Measurements from ENCODE around the gene CACNA2D2. TPM values are rescaled to one million over a fixed set of nuclear protein-coding genes. Genes with fewer than 3 reads are reported as not detected.

The CACNA2D2 gene
- polyA plus RNA-seq, 1 of the 3 experiments (the other 2 are of a cell fraction) = 1.1 TPM

DNA sequence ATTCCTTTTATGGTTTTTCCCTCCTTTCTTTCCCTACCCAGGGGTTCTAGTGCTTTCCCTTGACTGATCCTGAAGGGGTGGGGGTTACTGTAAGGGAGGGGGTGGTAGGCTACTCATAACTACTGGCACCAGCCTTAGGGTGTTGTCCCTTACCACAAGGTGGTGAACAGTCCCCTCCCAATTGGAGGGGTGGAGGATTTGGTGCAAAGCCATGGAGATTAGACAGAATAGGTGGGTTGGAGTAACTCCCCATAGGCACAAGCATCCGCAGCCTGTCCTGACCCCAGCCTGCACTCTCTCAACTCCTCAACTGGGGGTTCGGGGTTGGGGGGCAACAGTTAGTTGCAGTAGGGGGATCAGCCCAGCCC, 178.3 kb downstream of the CACNA2D2 start:
- ChIA-PET POLR2A (interaction anchor here (1.7 kb wide), 1 partner anchor 33 kb away, joined by 6 read pairs; the partner anchor contains the start of gene IFRD2), CTCF (interaction anchor here (0.6 to 6.0 kb wide), 19 partner anchors 10 to 225 kb away, joined by 3 to 60 read pairs (median 4); partner anchors contain the start of genes HYAL1, HYAL3 and NAA80)
- Histone ChIP-seq H3K4me2 (no peak overlapping the region), H4K20me1 (ENCODE audit: insufficient read depth) (no peaks in the 10 kb centered on the region), H3K79me2 (ENCODE audit: insufficient read depth) (peaks cover 31% of the 10 kb centered on the region), H3K9me3 (no peaks in the 10 kb centered on the region), H3K4me3 (ENCODE audit: low read depth in 2 of 2, low read length in 1 of 2) (no peak overlapping the region), H3K9ac (no peak overlapping the region), H2AFZ (ENCODE audit: low read depth) (no peak overlapping the region), H3K4me1 (ENCODE audit: control insufficient read depth in 1 of 2, insufficient read depth in 2 of 2, low read depth in 1 of 2, low read length in 1 of 2) (peaks cover 0 to 30% of the 10 kb centered on the region in 2 experiments; a peak in 2 of 4 replicates), H3F3A (replicated peaks; ENCODE audit: insufficient read depth) (peaks cover 26% of the 10 kb centered on the region), H3K36me3 (replicated peaks in 1 of 2; ENCODE audit: control insufficient read depth in 1 of 2, insufficient read depth in 2 of 2, low read length in 1 of 2) (peaks cover under 1 to 26% of the 10 kb centered on the region in 2 experiments), H3K9me2 (no peaks in the 10 kb centered on the region), H3K27ac (ENCODE audit: low read depth in 2 of 2, low read length in 1 of 2) (no peak overlapping the region), H3K27me3 (ENCODE audit: insufficient read depth) (no peaks in the 10 kb centered on the region)
- no peak for DNase-seq
- 68% methylated on average over 2 of the region's 2 CpGs for WGBS (ENCODE audit: low lambda C conversion rate)
- no peak for TF ChIP-seq SMC3 (IDR thresholded peaks at IDR 0.05; ENCODE audit: low read depth, low read length)
- TF ChIP-seq RFX5 (IDR thresholded peaks at IDR 0.05; ENCODE audit: low read length) = no peak
- TF ChIP-seq FOSL2 (IDR thresholded peaks at IDR 0.05; ENCODE audit: borderline replicate concordance, low read depth) = no peak
- TF ChIP-seq SIN3A (IDR thresholded peaks at IDR 0.05; ENCODE audit: borderline replicate concordance, low read depth, low read length) = no peak
- TF ChIP-seq, protein P1, sequence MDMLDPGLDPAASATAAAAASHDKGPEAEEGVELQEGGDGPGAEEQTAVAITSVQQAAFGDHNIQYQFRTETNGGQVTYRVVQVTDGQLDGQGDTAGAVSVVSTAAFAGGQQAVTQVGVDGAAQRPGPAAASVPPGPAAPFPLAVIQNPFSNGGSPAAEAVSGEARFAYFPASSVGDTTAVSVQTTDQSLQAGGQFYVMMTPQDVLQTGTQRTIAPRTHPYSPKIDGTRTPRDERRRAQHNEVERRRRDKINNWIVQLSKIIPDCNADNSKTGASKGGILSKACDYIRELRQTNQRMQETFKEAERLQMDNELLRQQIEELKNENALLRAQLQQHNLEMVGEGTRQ (IDR thresholded peaks at IDR 0.05; ENCODE audit: borderline replicate concordance, low read depth, low read length) = no peak
- no peak for TF ChIP-seq YY1 (IDR thresholded peaks at IDR 0.05; ENCODE audit: low read depth)
- TF ChIP-seq IRF3 (IDR thresholded peaks at IDR 0.05; ENCODE audit: low read depth, low read length) = no peak
- TF ChIP-seq, protein P2, sequence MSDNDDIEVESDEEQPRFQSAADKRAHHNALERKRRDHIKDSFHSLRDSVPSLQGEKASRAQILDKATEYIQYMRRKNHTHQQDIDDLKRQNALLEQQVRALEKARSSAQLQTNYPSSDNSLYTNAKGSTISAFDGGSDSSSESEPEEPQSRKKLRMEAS (IDR thresholded peaks at IDR 0.05; ENCODE audit: low read depth) = no peak
- no peak for TF ChIP-seq MEF2A (IDR thresholded peaks at IDR 0.05; ENCODE audit: borderline replicate concordance, low read depth)
- TF ChIP-seq RCOR1 (IDR thresholded peaks at IDR 0.05; ENCODE audit: low read length) = no peak
- TF ChIP-seq EP300 (IDR thresholded peaks at IDR 0.05; ENCODE audit: borderline replicate concordance in 1 of 2, low read depth in 1 of 2, low read length in 1 of 2) = no peak
- no peak for TF ChIP-seq PBX3 (IDR thresholded peaks at IDR 0.05)
- no peak for TF ChIP-seq TEAD4 (IDR thresholded peaks at IDR 0.05; ENCODE audit: borderline replicate concordance, insufficient read depth)
- TF ChIP-seq JUND (IDR thresholded peaks at IDR 0.05) = no peak
- TF ChIP-seq, protein P3, sequence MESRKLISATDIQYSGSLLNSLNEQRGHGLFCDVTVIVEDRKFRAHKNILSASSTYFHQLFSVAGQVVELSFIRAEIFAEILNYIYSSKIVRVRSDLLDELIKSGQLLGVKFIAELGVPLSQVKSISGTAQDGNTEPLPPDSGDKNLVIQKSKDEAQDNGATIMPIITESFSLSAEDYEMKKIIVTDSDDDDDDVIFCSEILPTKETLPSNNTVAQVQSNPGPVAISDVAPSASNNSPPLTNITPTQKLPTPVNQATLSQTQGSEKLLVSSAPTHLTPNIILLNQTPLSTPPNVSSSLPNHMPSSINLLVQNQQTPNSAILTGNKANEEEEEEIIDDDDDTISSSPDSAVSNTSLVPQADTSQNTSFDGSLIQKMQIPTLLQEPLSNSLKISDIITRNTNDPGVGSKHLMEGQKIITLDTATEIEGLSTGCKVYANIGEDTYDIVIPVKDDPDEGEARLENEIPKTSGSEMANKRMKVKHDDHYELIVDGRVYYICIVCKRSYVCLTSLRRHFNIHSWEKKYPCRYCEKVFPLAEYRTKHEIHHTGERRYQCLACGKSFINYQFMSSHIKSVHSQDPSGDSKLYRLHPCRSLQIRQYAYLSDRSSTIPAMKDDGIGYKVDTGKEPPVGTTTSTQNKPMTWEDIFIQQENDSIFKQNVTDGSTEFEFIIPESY (IDR thresholded peaks at IDR 0.05; ENCODE audit: borderline replicate concordance, low read depth) = no peak

All from SK-N-SH (cell line).